ENCODE measurements around the gene TTC38. TPM values are rescaled to one million over a fixed set of nuclear protein-coding genes. Genes with fewer than 3 reads are reported as not detected.

The TTC38 gene
- total and polyA plus RNA-seq, 4 donors = 23.3 to 28.2 (median 25.3) TPM

Other genes with a start within 250 kb of the TTC38 start
- gene PPARA, start 117.5 kb upstream of the TTC38 start, total RNA-seq = 10 to 100 TPM; 29.6 to 32.1 TPM
- gene PPARA, start 117.5 kb upstream of the TTC38 start, polyA plus RNA-seq = 1 to 10 TPM; 6.9 to 9.8 TPM
- 1 to 10 TPM; 4.1 to 7.4 TPM for gene CDPF1, start 17.7 kb upstream of the TTC38 start, total RNA-seq
- 10 to 100 TPM; 12.4 to 17.8 TPM for gene CDPF1, start 17.7 kb upstream of the TTC38 start, polyA plus RNA-seq
- under 1 TPM in 1 of 2 donors, not detected in 1; 0.15 TPM for gene PKDREJ, start 4.7 kb upstream of the TTC38 start, total RNA-seq
- gene PKDREJ, start 4.7 kb upstream of the TTC38 start, polyA plus RNA-seq = under 1 TPM in 1 of 2 donors, not detected in 1; 0.05 TPM
- 1 to 10 TPM in 1 of 2 donors, under 1 TPM in 1; 0.55 to 1.5 TPM for gene GTSE1, start 28.9 kb downstream of the TTC38 start, total RNA-seq
- gene GTSE1, start 28.9 kb downstream of the TTC38 start, polyA plus RNA-seq = 1 to 10 TPM in 1 of 2 donors, under 1 TPM in 1; 0.82 to 1.0 TPM
- gene TRMU, start 67.7 kb downstream of the TTC38 start, total RNA-seq = 10 to 100 TPM; 29.8 to 37.8 TPM
- gene TRMU, start 67.7 kb downstream of the TTC38 start, polyA plus RNA-seq = 10 to 100 TPM; 11.3 to 66.4 TPM